ENCODE data around the gene GPR149.

Gene GPR149

GRCh38 chr3:154304116-154304786, 125.7 kb downstream of the GPR149 start:
- Histone ChIP-seq H3K36me3 (peaks cover 92% of the 10 kb centered on the region), H3K9me3 (ENCODE audit: severe bottlenecking) (no peaks in the 10 kb centered on the region), H3K27ac (no peak overlapping the region), H3K27me3 (ENCODE audit: insufficient read depth, low read depth, severe bottlenecking) (no peaks in the 10 kb centered on the region), H3K4me3 (ENCODE audit: low read depth, low read length) (no peak overlapping the region)
- TF ChIP-seq, protein P1, sequence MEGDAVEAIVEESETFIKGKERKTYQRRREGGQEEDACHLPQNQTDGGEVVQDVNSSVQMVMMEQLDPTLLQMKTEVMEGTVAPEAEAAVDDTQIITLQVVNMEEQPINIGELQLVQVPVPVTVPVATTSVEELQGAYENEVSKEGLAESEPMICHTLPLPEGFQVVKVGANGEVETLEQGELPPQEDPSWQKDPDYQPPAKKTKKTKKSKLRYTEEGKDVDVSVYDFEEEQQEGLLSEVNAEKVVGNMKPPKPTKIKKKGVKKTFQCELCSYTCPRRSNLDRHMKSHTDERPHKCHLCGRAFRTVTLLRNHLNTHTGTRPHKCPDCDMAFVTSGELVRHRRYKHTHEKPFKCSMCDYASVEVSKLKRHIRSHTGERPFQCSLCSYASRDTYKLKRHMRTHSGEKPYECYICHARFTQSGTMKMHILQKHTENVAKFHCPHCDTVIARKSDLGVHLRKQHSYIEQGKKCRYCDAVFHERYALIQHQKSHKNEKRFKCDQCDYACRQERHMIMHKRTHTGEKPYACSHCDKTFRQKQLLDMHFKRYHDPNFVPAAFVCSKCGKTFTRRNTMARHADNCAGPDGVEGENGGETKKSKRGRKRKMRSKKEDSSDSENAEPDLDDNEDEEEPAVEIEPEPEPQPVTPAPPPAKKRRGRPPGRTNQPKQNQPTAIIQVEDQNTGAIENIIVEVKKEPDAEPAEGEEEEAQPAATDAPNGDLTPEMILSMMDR (IDR thresholded peaks at IDR 0.05; ENCODE audit: low read depth, low read length): no peak
- DNase-seq: no peak

DNA sequence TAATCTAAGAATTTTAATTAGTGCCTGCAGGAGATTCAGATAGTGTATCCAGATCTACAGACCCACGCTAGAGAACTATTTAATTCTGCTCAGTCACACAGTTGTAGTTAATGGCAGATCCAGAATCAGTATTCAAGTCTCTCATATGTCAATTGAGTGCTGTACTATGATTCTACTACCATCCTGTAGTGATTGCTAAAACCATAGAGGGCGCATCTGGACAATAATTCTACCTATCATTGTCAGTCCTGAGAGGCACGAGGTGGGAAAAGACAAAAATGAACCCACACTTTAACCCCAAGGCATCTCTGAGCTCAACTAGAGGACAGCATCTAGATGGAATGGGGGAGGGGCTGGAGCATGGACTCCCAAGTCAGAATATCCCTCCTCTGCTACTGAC, 128.4 kb downstream of the GPR149 start:
- no peak for DNase-seq
- Histone ChIP-seq H3K27me3 (ENCODE audit: insufficient read depth, low read depth, severe bottlenecking) (no peaks in the 10 kb centered on the region), H3K36me3 (peaks cover 94% of the 10 kb centered on the region), H3K9me3 (ENCODE audit: severe bottlenecking) (no peaks in the 10 kb centered on the region), H3K4me3 (ENCODE audit: low read depth, low read length) (no peak overlapping the region), H3K27ac (no peak overlapping the region)
- TF ChIP-seq, protein P1 (IDR thresholded peaks at IDR 0.05; ENCODE audit: low read depth, low read length): no peak

- Histone ChIP-seq H3K36me3 (peaks cover 83% of the 10 kb centered on the region), H3K4me3 (ENCODE audit: low read depth, low read length) (no peak overlapping the region), H3K9me3 (ENCODE audit: severe bottlenecking) (no peaks in the 10 kb centered on the region), H3K27ac (no peak overlapping the region), H3K27me3 (ENCODE audit: insufficient read depth, low read depth, severe bottlenecking) (no peaks in the 10 kb centered on the region)
- TF ChIP-seq, protein P1 (IDR thresholded peaks at IDR 0.05; ENCODE audit: low read depth, low read length): no peak
- DNase-seq: no peak
These were observed 136.0 kb downstream of the GPR149 start for GRCh38 chr3:154294016-154294415.

DNA sequence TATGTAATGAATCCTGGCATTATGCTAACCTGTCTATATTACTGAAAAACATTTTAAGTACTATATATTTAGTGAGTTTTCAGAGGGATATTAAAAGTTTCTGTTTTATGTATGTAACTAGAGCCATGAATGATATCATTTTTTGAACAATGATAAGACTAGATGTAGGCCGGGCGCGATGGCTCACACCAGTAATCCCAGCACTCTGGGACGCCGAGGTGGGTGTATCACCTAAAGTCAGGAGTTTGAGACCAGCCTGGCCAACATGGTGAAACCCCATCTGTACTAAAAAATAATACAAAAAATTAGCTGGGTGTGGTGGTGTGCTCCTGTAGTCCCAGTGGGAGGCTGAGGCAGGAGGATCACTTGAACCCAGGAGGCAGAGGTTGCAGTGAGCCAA, 139.8 kb downstream of the GPR149 start:
- no peak for DNase-seq
- no peaks in the 10 kb centered on the region for H3K9me3 ChIP-seq (ENCODE audit: severe bottlenecking)
- H3K27me3 ChIP-seq (ENCODE audit: insufficient read depth, low read depth, severe bottlenecking): no peaks in the 10 kb centered on the region
- no peak overlapping the region for H3K27ac ChIP-seq
- H3K36me3 ChIP-seq: peaks cover 75% of the 10 kb centered on the region
- TF ChIP-seq, protein P1 (IDR thresholded peaks at IDR 0.05; ENCODE audit: low read depth, low read length): no peak
- H3K4me3 ChIP-seq (ENCODE audit: low read depth, low read length): no peak overlapping the region
